Activated B cell treated with CpG ODN at 0.5 μM for 24 hours (primary cell): ENCODE results near the gene XPR1. TPM values are rescaled to one million over a fixed set of nuclear protein-coding genes. Genes with fewer than 3 reads are reported as not detected.

Experiments used
- ATAC-seq: fragments of 200-7000 bp; cut with Tn5 transposase; one replicate; pipeline ENCODE4 v1.10.0; 2021; ENCODE audit warnings: low read depth, mild to moderate bottlenecking, moderate library complexity
- CTCF ChIA-PET: fragments of 350-600 bp; sonication (Branson Sonifier 250); formaldehyde crosslinking; loops from one replicate; lab custom pipeline; 2021; ENCODE audit warnings: antibody characterized with exemption; lab: Charles Lee
- POLR2A ChIA-PET: fragments of 350-600 bp; sonication (Branson Sonifier 250); formaldehyde crosslinking; loops from one replicate; lab custom pipeline; 2021; ENCODE audit warnings: antibody characterized with exemption; lab: Charles Lee
- DNase-seq: peaks from one replicate; pipeline ENCODE4 v3.0.0; 2022
- H3K27ac Mint-ChIP-seq: one replicate; pipeline ENCODE4 v1.8.0; 2020; ENCODE audit warnings: mixed read lengths
- H3K27me3 Mint-ChIP-seq: one replicate; pipeline ENCODE4 v1.8.0; 2021; ENCODE audit warnings: mixed read lengths
- H3K36me3 Mint-ChIP-seq: one replicate; pipeline ENCODE4 v1.8.0; 2021; ENCODE audit warnings: low read depth, mixed read lengths
- H3K4me1 Mint-ChIP-seq: one replicate; pipeline ENCODE4 v1.8.0; 2021; ENCODE audit warnings: mixed read lengths
- H3K4me3 Mint-ChIP-seq: one replicate; pipeline ENCODE4 v1.8.0; 2020; ENCODE audit warnings: mild to moderate bottlenecking, mixed read lengths
- H3K9me3 Mint-ChIP-seq: one replicate; pipeline ENCODE4 v1.8.0; 2020; ENCODE audit warnings: mixed read lengths
- CTCF ChIP-seq: fragments of 200-600 bp; IDR thresholded peaks from one replicate; pipeline ENCODE4 v1.8.0; 2022; ENCODE audit warnings: antibody characterized with exemption, mild to moderate bottlenecking
- intact Hi-C: fragments of 100-400 bp; cut with micrococcal nuclease; formaldehyde crosslinking; loops from one replicate; pipeline ENCODE4 v1.15.1; 2024
- total RNA-seq: library from RNA; stranded (reverse); gene quantifications from 2 replicates; pipeline ENCODE4 v1.2.3, GENCODE V29; 2022

Gene XPR1
- total RNA-seq, 1 donor from 2014 or later: 20.4 TPM

GRCh38 chr1:180628646-180629045, 3.2 kb upstream of the XPR1 start:
- peaks cover 15% of the 10 kb centered on the region for H3K4me1 Mint-ChIP-seq

GRCh38 chr1:180630408-180631193, 1.2 kb upstream of the XPR1 start:
- Mint-ChIP-seq H3K4me3 (no peak overlapping the region), H3K36me3 (peaks cover 2% of the 10 kb centered on the region), H3K9me3 (no peaks in the 10 kb centered on the region), H3K4me1 (peaks cover 15% of the 10 kb centered on the region), H3K27ac (peak overlapping the region; percentile 88), H3K27me3 (peaks cover 12% of the 10 kb centered on the region)
- intact Hi-C loops: loop anchor here (1.0 to 10.0 kb wide), 10 partner anchors 232 to 1762 kb away; partner anchors contain the start of genes AXDND1, CEP350, GLUL and IER5
- ATAC-seq (no peak), DNase-seq (no peak)
- POLR2A ChIA-PET: interaction anchor here (0.5 to 1.9 kb wide), 2 partner anchors 128 to 458 kb away, joined by 6 to 10 read pairs; partner anchors contain the start of genes ACBD6 and IER5
- CTCF ChIA-PET: no interaction called here
- no peak for TF ChIP-seq CTCF

More at GRCh38 chr1:180628646-180629045, 3.2 kb upstream of the XPR1 start:
- ChIA-PET POLR2A (interaction anchor here (0.7 kb wide), 1 partner anchor 16 kb away, joined by 3 read pairs; no protein-coding TSS in a partner anchor), CTCF (no interaction called here)
- no peak for TF ChIP-seq CTCF
- DNase-seq: no peak
- intact Hi-C loops: no loop called here
- peaks cover 2% of the 10 kb centered on the region for H3K36me3 Mint-ChIP-seq
- no peak overlapping the region for H3K4me3 Mint-ChIP-seq
- no peak overlapping the region for H3K27ac Mint-ChIP-seq
- no peak for ATAC-seq
- no peaks in the 10 kb centered on the region for H3K9me3 Mint-ChIP-seq
- peaks cover 19% of the 10 kb centered on the region for H3K27me3 Mint-ChIP-seq

- Mint-ChIP-seq H3K4me3 (peak overlapping the region; percentile 35), H3K9me3 (no peaks in the 10 kb centered on the region)
Measured at GRCh38 chr1:180631194-180631765, 542 bp upstream of the XPR1 start.

GRCh38 chr1:180632326-180633056, 669 bp downstream of the XPR1 start:
- Mint-ChIP-seq H3K9me3 (no peaks in the 10 kb centered on the region), H3K27ac (peak overlapping the region; percentile 88), H3K27me3 (no peaks in the 10 kb centered on the region), H3K4me1 (peaks cover 17% of the 10 kb centered on the region), H3K4me3 (no peak overlapping the region), H3K36me3 (peaks cover 5% of the 10 kb centered on the region)
- intact Hi-C loops: loop anchor here (1.0 to 10.0 kb wide), 13 partner anchors 130 to 1760 kb away; partner anchors contain the start of genes ACBD6, AXDND1, CEP350 and GLUL
- no peak for TF ChIP-seq CTCF
- ChIA-PET POLR2A (interaction anchor here (0.7 to 1.9 kb wide), 3 partner anchors 20 to 401 kb away, joined by 3 to 10 read pairs (median 4); partner anchors contain the start of genes ACBD6 and MR1), CTCF (interaction anchor here (0.6 to 1.3 kb wide), 3 partner anchors 19 to 232 kb away, joined by 4 read pairs; partner anchors contain the start of gene ACBD6)
- ATAC-seq (peak; percentile 33), DNase-seq (peak; percentile 71)

More at GRCh38 chr1:180631194-180631765, 542 bp upstream of the XPR1 start:
- ATAC-seq (no peak), DNase-seq (no peak)
- Mint-ChIP-seq H3K4me1 (peaks cover 15% of the 10 kb centered on the region), H3K27me3 (peaks cover 6% of the 10 kb centered on the region), H3K36me3 (peaks cover 2% of the 10 kb centered on the region), H3K27ac (peak overlapping the region; percentile 88)
- POLR2A ChIA-PET: interaction anchor here (0.5 to 1.9 kb wide), 4 partner anchors 129 to 743 kb away, joined by 4 to 10 read pairs (median 8); partner anchors contain the start of genes ACBD6, IER5 and MR1
- no peak for TF ChIP-seq CTCF
- intact Hi-C loops: loop anchor here (1.0 to 10.0 kb wide), 10 partner anchors 231 to 1761 kb away; partner anchors contain the start of genes AXDND1, CEP350, GLUL and IER5
- CTCF ChIA-PET: interaction anchor here (1.0 to 1.3 kb wide), 2 partner anchors 129 to 233 kb away, joined by 4 read pairs; partner anchors contain the start of gene ACBD6
